Measurements from ENCODE around the gene WDR3. TPM values are rescaled to one million over a fixed set of nuclear protein-coding genes. Genes with fewer than 3 reads are reported as not detected.

The WDR3 gene
- total and polyA plus RNA-seq, 2 experiments from 2014 or later, result 20.5 to 28.7 TPM

- Histone ChIP-seq H3K27ac (no peak overlapping the region), H2AFZ (no peak overlapping the region), H4K20me1 (ENCODE audit: insufficient read depth) (no peaks in the 10 kb centered on the region), H3K79me2 (ENCODE audit: insufficient read depth) (no peaks in the 10 kb centered on the region), H3K4me2 (ENCODE audit: unreplicated experiment) (no peak overlapping the region), H3K27me3 (replicated peaks; ENCODE audit: insufficient read depth) (peaks cover 19% of the 10 kb centered on the region), H3K4me3 (no peak overlapping the region), H3K9me3 (ENCODE audit: low read depth) (no peaks in the 10 kb centered on the region), H3K9ac (no peak overlapping the region), H3K36me3 (ENCODE audit: low read depth) (no peaks in the 10 kb centered on the region), H3K9me2 (ENCODE audit: insufficient read depth) (no peaks in the 10 kb centered on the region), H3K4me1 (ENCODE audit: insufficient read depth) (no peaks in the 10 kb centered on the region), H3F3A (ENCODE audit: insufficient read depth) (no peaks in the 10 kb centered on the region)
- WGBS, 2 experiments (ENCODE audit: low coverage in 1 of 2, low lambda C conversion rate in 2 of 2, missing lambda C conversion rate in 2 of 2), result 66 to 71% methylated on average over 5 of the region's 5 CpGs
- in situ Hi-C loops (cut with MboI), result no loop called here
- DNase-seq, result no peak
- TF ChIP-seq EZH2phosphoT487 (IDR thresholded peaks at IDR 0.05; ENCODE audit: insufficient read depth, low read depth) (no peak), EZH2 (IDR thresholded peaks at IDR 0.05; ENCODE audit: insufficient read depth, poor library complexity, severe bottlenecking) (no peak)
These were observed 52.1 kb downstream of the WDR3 start for GRCh38 chr1:117981455-117982192.

DNA sequence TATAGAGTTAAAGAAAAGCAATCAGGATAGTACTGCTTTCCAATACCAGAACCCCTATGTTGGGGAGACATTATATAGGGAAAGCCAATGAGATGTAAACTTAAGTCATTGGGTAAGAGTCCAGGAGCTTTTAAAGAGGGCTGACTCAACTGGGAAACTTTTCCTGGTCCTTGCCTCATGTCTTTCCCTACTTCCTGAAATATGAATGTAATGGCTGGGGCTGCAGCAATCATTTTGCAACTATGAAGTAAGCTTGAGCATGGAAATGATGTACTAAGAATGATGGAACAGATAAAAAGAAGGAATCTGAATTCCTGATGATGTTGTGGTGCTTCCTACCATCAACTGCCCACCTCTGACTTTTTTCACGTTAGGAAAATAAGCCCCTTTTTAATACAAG is 55.7 kb downstream of the WDR3 start:
- WGBS, 2 experiments (ENCODE audit: low coverage in 1 of 2, low lambda C conversion rate in 2 of 2, missing lambda C conversion rate in 2 of 2), result 36 to 41% methylated on average over 1 of the region's 1 CpG
- no peak overlapping the region for H3K9ac ChIP-seq
- peak; percentile 1 for DNase-seq
- H3K4me1 ChIP-seq (ENCODE audit: insufficient read depth), result no peaks in the 10 kb centered on the region
- H3K9me3 ChIP-seq (ENCODE audit: low read depth), result no peaks in the 10 kb centered on the region
- no peak overlapping the region for H2AFZ ChIP-seq
- TF ChIP-seq EZH2 (IDR thresholded peaks at IDR 0.05; ENCODE audit: insufficient read depth, poor library complexity, severe bottlenecking) (no peak), EZH2phosphoT487 (IDR thresholded peaks at IDR 0.05; ENCODE audit: insufficient read depth, low read depth) (no peak)
- H3K79me2 ChIP-seq (ENCODE audit: insufficient read depth), result no peaks in the 10 kb centered on the region
- peaks cover 9% of the 10 kb centered on the region for H3K27me3 ChIP-seq (replicated peaks; ENCODE audit: insufficient read depth)
- H3K36me3 ChIP-seq (ENCODE audit: low read depth), result no peaks in the 10 kb centered on the region
- H3K4me2 ChIP-seq (ENCODE audit: unreplicated experiment), result no peak overlapping the region
- H3F3A ChIP-seq (ENCODE audit: insufficient read depth), result no peaks in the 10 kb centered on the region
- no peaks in the 10 kb centered on the region for H3K9me2 ChIP-seq (ENCODE audit: insufficient read depth)
- no peaks in the 10 kb centered on the region for H4K20me1 ChIP-seq (ENCODE audit: insufficient read depth)
- no peak overlapping the region for H3K4me3 ChIP-seq
- in situ Hi-C loops (cut with MboI), result no loop called here
- H3K27ac ChIP-seq, result no peak overlapping the region

- no peak overlapping the region for H3K4me3 ChIP-seq
- 46 to 55% methylated on average over 3 of the region's 3 CpGs for WGBS, 2 experiments (ENCODE audit: low coverage in 1 of 2, low lambda C conversion rate in 2 of 2, missing lambda C conversion rate in 2 of 2)
- no peak overlapping the region for H2AFZ ChIP-seq
- no peaks in the 10 kb centered on the region for H3K36me3 ChIP-seq (ENCODE audit: low read depth)
- DNase-seq, result no peak
- no peaks in the 10 kb centered on the region for H3K4me1 ChIP-seq (ENCODE audit: insufficient read depth)
- in situ Hi-C loops (cut with MboI), result no loop called here
- TF ChIP-seq EZH2phosphoT487 (IDR thresholded peaks at IDR 0.05; ENCODE audit: insufficient read depth, low read depth), result no peak
- TF ChIP-seq EZH2 (IDR thresholded peaks at IDR 0.05; ENCODE audit: insufficient read depth, poor library complexity, severe bottlenecking), result no peak
- no peaks in the 10 kb centered on the region for H3K9me3 ChIP-seq (ENCODE audit: low read depth)
- no peak overlapping the region for H3K27ac ChIP-seq
- H3K27me3 ChIP-seq (replicated peaks; ENCODE audit: insufficient read depth), result peaks cover 9% of the 10 kb centered on the region
- H3K9ac ChIP-seq, result no peak overlapping the region
- H3F3A ChIP-seq (ENCODE audit: insufficient read depth), result no peaks in the 10 kb centered on the region
- no peak overlapping the region for H3K4me2 ChIP-seq (ENCODE audit: unreplicated experiment)
- H3K9me2 ChIP-seq (ENCODE audit: insufficient read depth), result no peaks in the 10 kb centered on the region
- H4K20me1 ChIP-seq (ENCODE audit: insufficient read depth), result no peaks in the 10 kb centered on the region
- H3K79me2 ChIP-seq (ENCODE audit: insufficient read depth), result no peaks in the 10 kb centered on the region
These were observed 56.4 kb downstream of the WDR3 start for GRCh38 chr1:117985973-117986372.

GRCh38 chr1:118004312-118004711 is 74.8 kb downstream of the WDR3 start:
- no peak for DNase-seq
- 32 to 42% methylated on average over 5 of the region's 5 CpGs for WGBS, 2 experiments (ENCODE audit: low coverage in 1 of 2, low lambda C conversion rate in 2 of 2, missing lambda C conversion rate in 2 of 2)
- no peaks in the 10 kb centered on the region for H3K9me2 ChIP-seq (ENCODE audit: insufficient read depth)

More at GRCh38 chr1:118004312-118004711, 74.8 kb downstream of the WDR3 start:
- Histone ChIP-seq H3K27ac (no peak overlapping the region), H3K4me2 (ENCODE audit: unreplicated experiment) (no peak overlapping the region), H3K36me3 (ENCODE audit: low read depth) (no peaks in the 10 kb centered on the region), H4K20me1 (ENCODE audit: insufficient read depth) (no peaks in the 10 kb centered on the region), H3K9ac (no peak overlapping the region), H3K9me3 (ENCODE audit: low read depth) (no peaks in the 10 kb centered on the region), H3K4me3 (no peak overlapping the region), H3K79me2 (ENCODE audit: insufficient read depth) (no peaks in the 10 kb centered on the region), H3K27me3 (replicated peaks; ENCODE audit: insufficient read depth) (no peaks in the 10 kb centered on the region), H3F3A (ENCODE audit: insufficient read depth) (no peaks in the 10 kb centered on the region), H3K4me1 (ENCODE audit: insufficient read depth) (no peaks in the 10 kb centered on the region), H2AFZ (no peak overlapping the region)
- in situ Hi-C loops (cut with MboI), result no loop called here
- TF ChIP-seq EZH2 (IDR thresholded peaks at IDR 0.05; ENCODE audit: insufficient read depth, poor library complexity, severe bottlenecking) (no peak), EZH2phosphoT487 (IDR thresholded peaks at IDR 0.05; ENCODE audit: insufficient read depth, low read depth) (no peak)
